Natural killer cell (primary cell): ENCODE measurements around the gene ROS1. TPM values are rescaled to one million over a fixed set of nuclear protein-coding genes. Genes with fewer than 3 reads are reported as not detected.
"Not testable (repeated sequence)": the region's sequence is repeated elsewhere in the genome, so short reads cannot be mapped to it uniquely, and the experiment has no call there.

Source experiments
- ATAC-seq, 3 donors: fragments of 150-1000 bp in 2 of 3; fragments of 200-7000 bp in 1 of 3; cut with Tn5 transposase; 1 replicate in 1 of 3; 2 replicates in 2 of 3; pipeline ENCODE4 v1.10.0; 2021; ENCODE audit warnings: mild to moderate bottlenecking in 2 of 3, moderate library complexity in 2 of 3
- DNase-seq, 2 donors: peaks; one replicate each; pipeline versions ENCODE4 v3.0.0 to v3.0.0-alpha.2; 2013 to 2021; ENCODE audit warnings: mixed read lengths in 1 of 2
- H3K27ac ChIP-seq: one replicate; pipeline ENCODE4 v1.5.1; 2013; ENCODE audit warnings: mild to moderate bottlenecking, low read length
- H3K27me3 ChIP-seq: one replicate; pipeline ENCODE4 v1.6.1; 2013; ENCODE audit warnings: low read length; ENCODE audit not compliant: control insufficient read depth, insufficient read depth
- H3K36me3 ChIP-seq: one replicate; pipeline ENCODE4 v1.6.1; 2013; ENCODE audit warnings: low read length; ENCODE audit not compliant: control insufficient read depth, insufficient read depth
- H3K4me1 ChIP-seq: one replicate; pipeline ENCODE4 v1.6.1; 2013; ENCODE audit warnings: low read length; ENCODE audit not compliant: control insufficient read depth, insufficient read depth
- H3K4me3 ChIP-seq: one replicate; pipeline ENCODE4 v1.5.1; 2013; ENCODE audit warnings: low read length
- H3K9me3 ChIP-seq: one replicate; pipeline ENCODE4 v1.6.1; 2013; ENCODE audit warnings: low read length; ENCODE audit not compliant: control insufficient read depth, insufficient read depth
- H3K27ac Mint-ChIP-seq, 2 donors: one replicate each; pipeline ENCODE4 v1.8.0; 2022; ENCODE audit warnings: mild to moderate bottlenecking in 2 of 2, mixed read lengths in 2 of 2, moderate library complexity in 1 of 2
- H3K27me3 Mint-ChIP-seq, 2 donors: one replicate each; pipeline ENCODE4 v1.8.0; 2022; ENCODE audit warnings: low read depth in 2 of 2, mixed read lengths in 2 of 2
- H3K36me3 Mint-ChIP-seq: one replicate; pipeline ENCODE4 v1.8.0; 2022; ENCODE audit warnings: mixed read lengths
- H3K4me1 Mint-ChIP-seq, 2 donors: one replicate each; pipeline ENCODE4 v1.8.0; 2022; ENCODE audit warnings: mixed read lengths in 2 of 2
- H3K4me3 Mint-ChIP-seq: one replicate; pipeline ENCODE4 v1.8.0; 2022; ENCODE audit warnings: mild to moderate bottlenecking, moderate library complexity, mixed read lengths
- H3K9me3 Mint-ChIP-seq, 2 donors: one replicate each; pipeline ENCODE4 v1.8.0; 2022; ENCODE audit warnings: mixed read lengths in 2 of 2
- WGBS: methylation state at CpG from one replicate; pipeline ENCODE4 v1.1.7; 2013; ENCODE audit warnings: missing lambda C conversion rate; ENCODE audit not compliant: insufficient coverage; 5-methylcytosine and 5-hydroxymethylcytosine counted together
- intact Hi-C: fragments of 100-400 bp; cut with micrococcal nuclease; formaldehyde crosslinking; loops from one replicate; pipeline ENCODE4 v1.14.2; 2022
- total RNA-seq, 4 donors: library from RNA; stranded (reverse); fragments of 120-200 nt in 1 of 4; gene quantifications; one replicate each; pipeline versions ENCODE4 v1.2.3 to v1.2.4, GENCODE V29; 2013 to 2022
- TF ChIP-seq, protein P1 (sequence below): fragments of 200-600 bp; IDR thresholded peaks from one replicate; pipeline ENCODE4 v1.8.0; 2022; ENCODE audit warnings: antibody characterized with exemption

Gene ROS1
- total RNA-seq, 3 donors from 2014 or later (not counting 1 experiment from before 2014, with no cell fraction given) = not detected

DNA sequence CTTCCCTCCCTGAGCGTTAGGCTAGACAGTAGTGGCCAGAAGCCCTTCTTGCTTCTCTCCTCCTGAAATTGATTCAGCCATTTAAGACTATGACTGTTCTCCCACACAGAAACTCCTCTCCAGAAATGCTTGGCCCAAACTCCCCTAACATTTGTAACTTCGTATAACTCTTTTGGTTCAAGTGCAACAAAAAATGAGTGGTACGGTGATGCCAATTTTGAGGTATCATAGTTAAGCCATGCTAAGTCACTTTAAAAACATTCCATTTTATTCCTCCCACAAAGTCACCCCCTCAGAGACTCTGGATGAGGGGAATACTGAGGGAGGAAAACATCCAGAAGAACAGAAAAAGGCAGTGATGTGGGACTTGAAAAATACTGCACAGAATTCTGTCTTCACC lies 21.1 kb upstream of the ROS1 start:
- peaks cover 6% of the 10 kb centered on the region for H3K27me3 ChIP-seq
- Mint-ChIP-seq H3K9me3 (no peaks in the 10 kb centered on the region), H3K27ac (no peak overlapping the region), H3K4me1 (no peaks in the 10 kb centered on the region), H3K27me3 (peaks cover 26 to 39% of the 10 kb centered on the region in 2 donors), H3K36me3 (no peaks in the 10 kb centered on the region), H3K4me3 (no peak overlapping the region)
- H3K27ac ChIP-seq = no peak overlapping the region
- no peaks in the 10 kb centered on the region for H3K4me1 ChIP-seq
- TF ChIP-seq, protein P1, sequence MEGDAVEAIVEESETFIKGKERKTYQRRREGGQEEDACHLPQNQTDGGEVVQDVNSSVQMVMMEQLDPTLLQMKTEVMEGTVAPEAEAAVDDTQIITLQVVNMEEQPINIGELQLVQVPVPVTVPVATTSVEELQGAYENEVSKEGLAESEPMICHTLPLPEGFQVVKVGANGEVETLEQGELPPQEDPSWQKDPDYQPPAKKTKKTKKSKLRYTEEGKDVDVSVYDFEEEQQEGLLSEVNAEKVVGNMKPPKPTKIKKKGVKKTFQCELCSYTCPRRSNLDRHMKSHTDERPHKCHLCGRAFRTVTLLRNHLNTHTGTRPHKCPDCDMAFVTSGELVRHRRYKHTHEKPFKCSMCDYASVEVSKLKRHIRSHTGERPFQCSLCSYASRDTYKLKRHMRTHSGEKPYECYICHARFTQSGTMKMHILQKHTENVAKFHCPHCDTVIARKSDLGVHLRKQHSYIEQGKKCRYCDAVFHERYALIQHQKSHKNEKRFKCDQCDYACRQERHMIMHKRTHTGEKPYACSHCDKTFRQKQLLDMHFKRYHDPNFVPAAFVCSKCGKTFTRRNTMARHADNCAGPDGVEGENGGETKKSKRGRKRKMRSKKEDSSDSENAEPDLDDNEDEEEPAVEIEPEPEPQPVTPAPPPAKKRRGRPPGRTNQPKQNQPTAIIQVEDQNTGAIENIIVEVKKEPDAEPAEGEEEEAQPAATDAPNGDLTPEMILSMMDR = no peak
- no peak for ATAC-seq
- intact Hi-C loops = no loop called here
- no peak for DNase-seq
- H3K9me3 ChIP-seq = no peaks in the 10 kb centered on the region
- H3K36me3 ChIP-seq = no peaks in the 10 kb centered on the region
- WGBS = 70% methylated on average over 1 of the region's 3 CpGs
- no peak overlapping the region for H3K4me3 ChIP-seq

DNA sequence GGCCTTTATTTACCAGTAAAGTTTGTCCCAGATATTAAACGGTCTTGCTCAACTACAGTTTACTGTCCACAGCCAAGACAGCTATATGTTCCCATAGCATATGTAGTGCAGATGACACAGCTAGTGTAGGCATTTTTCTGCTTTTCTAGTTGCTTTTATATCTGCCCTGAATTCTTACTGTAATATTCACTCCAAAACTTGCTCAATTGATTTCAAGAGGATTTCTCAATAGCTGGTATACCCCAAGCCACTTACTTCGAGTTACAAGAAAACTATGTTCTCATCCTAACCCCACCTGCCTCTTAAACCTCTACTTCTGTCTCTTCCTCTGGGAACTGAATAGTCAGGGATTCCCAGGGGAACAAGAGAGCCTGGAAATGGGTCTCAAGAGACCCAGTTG lies 18.9 kb upstream of the ROS1 start:
- Mint-ChIP-seq H3K4me1 (no peaks in the 10 kb centered on the region), H3K9me3 (no peaks in the 10 kb centered on the region), H3K4me3 (no peak overlapping the region), H3K27me3 (peaks cover 29 to 52% of the 10 kb centered on the region in 2 donors), H3K27ac (no peak overlapping the region), H3K36me3 (no peaks in the 10 kb centered on the region)
- WGBS = 71% methylated on average over 2 of the region's 2 CpGs
- Histone ChIP-seq H3K27ac (no peak overlapping the region), H3K9me3 (no peaks in the 10 kb centered on the region), H3K27me3 (peaks cover 6% of the 10 kb centered on the region), H3K4me3 (no peak overlapping the region), H3K4me1 (no peaks in the 10 kb centered on the region), H3K36me3 (no peaks in the 10 kb centered on the region)
- ATAC-seq = no peak
- intact Hi-C loops = no loop called here
- TF ChIP-seq, protein P1 = no peak
- no peak for DNase-seq

DNA sequence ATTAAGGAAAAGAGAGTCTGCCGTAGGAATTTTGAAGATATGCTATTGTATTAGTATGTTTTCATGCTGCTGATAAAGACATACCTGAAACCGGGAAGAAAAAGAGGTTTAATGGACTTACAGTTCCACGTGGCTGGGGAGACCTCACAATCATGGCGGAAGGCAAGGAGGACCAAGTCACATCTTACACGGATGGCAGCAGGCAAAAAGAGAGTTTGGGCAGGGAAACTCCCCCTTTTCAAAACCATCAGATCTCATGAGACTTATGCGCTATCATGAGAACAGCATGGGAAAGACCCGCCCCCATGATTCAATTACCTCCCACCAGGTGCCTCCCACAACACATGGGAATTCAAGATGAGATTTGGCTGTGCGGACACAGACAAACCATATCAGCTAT lies 16.6 kb upstream of the ROS1 start:
- H3K4me3 Mint-ChIP-seq, ATAC-seq, H3K27ac ChIP-seq, DNase-seq, H3K4me1 ChIP-seq, H3K4me3 ChIP-seq, H3K9me3 Mint-ChIP-seq, intact Hi-C loops, H3K27me3 ChIP-seq, H3K4me1 Mint-ChIP-seq, H3K36me3 Mint-ChIP-seq, H3K27ac Mint-ChIP-seq, H3K36me3 ChIP-seq, H3K9me3 ChIP-seq: not testable (repeated sequence)
- peaks cover 28 to 41% of the 10 kb centered on the region in 2 donors for H3K27me3 Mint-ChIP-seq
- 88% methylated on average over 7 of the region's 8 CpGs for whole genome bisulfite sequencing

DNA sequence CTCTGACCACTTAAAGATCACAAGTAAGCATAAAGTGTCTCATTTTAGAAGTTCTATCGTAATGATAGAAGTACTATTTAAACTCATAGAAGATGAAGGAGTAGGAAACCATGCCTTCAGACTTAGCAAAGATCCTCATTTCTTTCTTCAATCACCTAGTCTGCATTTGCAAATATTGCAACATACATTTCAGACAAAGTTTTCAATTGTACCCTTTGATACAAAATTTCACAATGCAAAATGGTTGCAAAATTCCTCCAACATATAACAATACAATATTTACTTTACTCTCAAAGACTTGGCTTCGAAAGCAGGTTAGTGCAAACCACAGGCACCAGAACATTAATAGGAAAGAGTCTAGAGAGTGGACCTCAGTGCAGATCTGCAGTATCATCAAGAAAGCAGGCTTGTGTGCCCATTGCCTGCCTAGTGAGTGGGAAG lies 16.1 kb upstream of the ROS1 start:
- Mint-ChIP-seq H3K9me3 (no peaks in the 10 kb centered on the region), H3K4me3 (no peak overlapping the region), H3K27ac (no peak overlapping the region), H3K36me3 (no peaks in the 10 kb centered on the region), H3K4me1 (no peaks in the 10 kb centered on the region), H3K27me3 (peaks cover 26 to 36% of the 10 kb centered on the region in 2 donors)
- Histone ChIP-seq H3K36me3 (no peaks in the 10 kb centered on the region), H3K27me3 (peaks cover 10% of the 10 kb centered on the region), H3K27ac (no peak overlapping the region), H3K4me1 (no peaks in the 10 kb centered on the region), H3K4me3 (no peak overlapping the region), H3K9me3 (no peaks in the 10 kb centered on the region)
- no CpG with 5 or more reads among the region's 2 CpGs for WGBS
- no peak for ATAC-seq
- intact Hi-C loops = no loop called here
- DNase-seq = no peak
- TF ChIP-seq, protein P1 = no peak
